ENCODE results near the gene PIBF1.

GRCh38 chr13:72792640-72793039 is 10.7 kb downstream of the PIBF1 start:
- TF ChIP-seq CTCF (IDR thresholded peaks at IDR 0.05) (no peak), POLR2A (IDR thresholded peaks at IDR 0.05) (no peak), POLR2AphosphoS5 (IDR thresholded peaks at IDR 0.05) (no peak)
